GM19238 (cell line): ENCODE data around the gene PLAGL1.
A peak's percentile ranks its signal among the peaks of the same experiment; 100 is the strongest.
"Not testable (repeated sequence)": the region's sequence is repeated elsewhere in the genome, so short reads cannot be mapped to it uniquely, and the experiment has no call there.

Experiments used
- DNase-seq: peaks from one replicate; pipeline ENCODE4 v3.0.0; 2011; ENCODE audit warnings: low spot score; ENCODE audit not compliant: insufficient read length

The PLAGL1 gene

GRCh38 chr6:144008120-144008811 lies at the start of gene PLAGL1:
TSS of gene PLAGL1 (minus strand) at chr6:144008259. CDS start at chr6:143948136, 60,123 bp downstream.
- DNase-seq, result peak; percentile 23

DNA sequence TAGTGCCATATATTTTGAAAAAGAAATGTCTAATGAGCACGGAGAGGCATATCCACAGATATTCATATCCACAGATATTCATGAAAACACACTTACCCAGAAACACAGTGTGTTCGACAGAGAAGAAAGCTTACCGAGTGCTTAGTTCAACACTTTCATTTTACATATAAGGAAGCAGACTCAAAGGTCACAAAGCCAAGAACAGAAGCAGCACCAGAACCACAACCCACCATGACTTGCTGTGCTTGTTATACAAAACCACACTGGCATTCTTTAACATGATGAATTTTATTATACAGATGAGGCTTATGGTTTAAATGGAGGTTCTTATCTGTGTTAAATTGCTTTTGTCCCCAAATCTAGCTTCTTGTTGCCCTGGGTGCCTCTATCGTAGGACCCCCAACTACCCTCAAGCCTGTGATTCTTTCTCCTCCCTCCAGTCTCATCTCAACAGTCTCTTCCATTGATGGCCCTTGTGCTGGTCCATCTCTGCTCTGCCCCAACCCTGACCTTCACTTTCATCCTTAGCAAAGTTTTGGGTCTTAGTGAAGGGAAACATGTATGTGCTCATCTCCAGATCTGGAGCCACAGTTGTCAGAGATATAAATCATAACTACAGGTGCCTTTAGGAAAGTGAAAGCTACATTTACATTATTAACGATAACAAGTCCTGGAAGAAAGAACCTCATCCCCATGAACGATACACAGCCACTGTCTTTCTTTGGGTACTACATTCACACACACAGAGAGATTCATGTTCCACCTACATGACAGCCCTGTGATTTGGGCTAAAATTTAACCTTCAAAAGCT lies 47.3 kb upstream of the PLAGL1 start:
- DNase-seq, result no peak

- no peak for DNase-seq
Observed at GRCh38 chr6:144053601-144054000, 45.5 kb upstream of the PLAGL1 start.

DNA sequence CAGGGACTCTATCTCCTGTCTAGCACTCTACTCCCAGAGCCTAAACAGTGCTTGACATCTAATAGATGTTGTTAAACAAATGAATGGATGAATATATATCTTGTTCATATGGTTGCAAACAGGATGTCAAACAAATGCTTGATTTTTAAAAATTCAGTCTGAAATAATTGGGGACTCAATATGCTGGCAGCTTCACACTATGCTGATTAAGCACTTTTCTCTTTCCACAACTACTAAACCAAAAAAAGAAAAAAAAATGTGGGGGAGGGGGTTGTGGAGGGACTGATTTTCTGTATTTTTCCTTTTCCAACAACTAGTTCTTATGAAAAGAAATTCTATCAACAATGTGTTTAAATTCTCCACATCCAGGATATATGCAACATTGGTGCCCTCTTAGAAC lies 44.4 kb upstream of the PLAGL1 start:
- no peak for DNase-seq

DNA sequence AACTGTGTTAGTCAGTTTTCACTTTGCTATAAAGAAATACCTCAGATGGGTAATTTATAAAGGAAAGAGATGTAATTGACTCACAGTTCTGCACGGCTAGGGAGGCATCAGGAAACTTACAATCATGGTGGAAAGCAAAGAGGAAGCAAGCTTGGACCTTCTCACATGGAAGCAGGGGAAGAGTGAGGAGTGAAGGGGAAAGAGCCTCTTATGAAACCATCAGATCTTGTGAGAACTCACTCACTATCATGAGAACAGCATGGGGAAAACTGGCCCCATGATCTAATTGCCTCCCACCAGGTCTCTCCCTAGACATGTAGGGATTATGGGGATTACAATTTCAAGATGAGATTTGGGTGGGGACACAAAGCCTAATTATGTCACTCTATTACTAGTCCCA lies 41.3 kb upstream of the PLAGL1 start:
- no peak for DNase-seq

DNA sequence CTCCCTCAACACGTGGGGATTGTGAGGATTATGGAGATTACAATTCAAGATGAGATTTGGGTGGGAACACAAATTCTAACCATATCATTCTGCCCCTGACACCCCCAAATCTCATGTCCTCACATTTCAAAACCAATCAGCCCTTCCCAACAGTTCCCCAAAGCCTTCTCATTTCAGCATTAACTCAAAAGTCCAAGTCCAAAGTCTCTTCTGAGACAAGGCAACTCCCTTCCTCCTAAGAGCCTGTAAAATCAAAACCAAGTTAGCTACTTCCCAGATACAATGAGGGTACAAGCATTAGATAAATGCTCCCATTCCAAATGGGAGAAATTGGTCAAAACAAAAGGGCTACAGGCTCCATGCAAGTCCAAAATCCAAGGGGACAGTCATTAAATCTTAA lies 39.6 kb upstream of the PLAGL1 start:
- no peak for DNase-seq

- not testable (repeated sequence) for DNase-seq
Observed at GRCh38 chr6:144046672-144047071, 38.6 kb upstream of the PLAGL1 start.

DNA sequence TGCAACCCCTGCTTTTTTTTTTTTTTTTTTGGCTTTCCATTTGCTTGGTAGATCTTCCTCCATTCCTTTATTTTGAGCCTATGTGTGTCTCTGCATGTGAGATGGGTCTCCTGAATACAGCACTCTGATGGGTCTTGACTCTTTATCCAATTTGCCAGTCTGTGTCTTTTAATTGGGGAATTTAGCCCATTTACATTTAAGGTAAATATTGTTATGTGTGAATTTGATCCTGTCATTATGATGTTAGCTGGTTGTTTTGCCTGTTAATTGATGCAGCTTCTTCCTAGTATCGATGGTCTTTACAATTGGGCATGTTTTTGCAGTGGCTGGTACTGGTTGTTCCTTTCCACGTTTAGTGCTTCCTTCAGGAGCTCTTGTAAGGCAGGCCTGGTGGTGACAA lies 36.9 kb upstream of the PLAGL1 start:
- not testable (repeated sequence) for DNase-seq

- no peak for DNase-seq
Observed at GRCh38 chr6:144036835-144037195, 28.8 kb upstream of the PLAGL1 start.

DNA sequence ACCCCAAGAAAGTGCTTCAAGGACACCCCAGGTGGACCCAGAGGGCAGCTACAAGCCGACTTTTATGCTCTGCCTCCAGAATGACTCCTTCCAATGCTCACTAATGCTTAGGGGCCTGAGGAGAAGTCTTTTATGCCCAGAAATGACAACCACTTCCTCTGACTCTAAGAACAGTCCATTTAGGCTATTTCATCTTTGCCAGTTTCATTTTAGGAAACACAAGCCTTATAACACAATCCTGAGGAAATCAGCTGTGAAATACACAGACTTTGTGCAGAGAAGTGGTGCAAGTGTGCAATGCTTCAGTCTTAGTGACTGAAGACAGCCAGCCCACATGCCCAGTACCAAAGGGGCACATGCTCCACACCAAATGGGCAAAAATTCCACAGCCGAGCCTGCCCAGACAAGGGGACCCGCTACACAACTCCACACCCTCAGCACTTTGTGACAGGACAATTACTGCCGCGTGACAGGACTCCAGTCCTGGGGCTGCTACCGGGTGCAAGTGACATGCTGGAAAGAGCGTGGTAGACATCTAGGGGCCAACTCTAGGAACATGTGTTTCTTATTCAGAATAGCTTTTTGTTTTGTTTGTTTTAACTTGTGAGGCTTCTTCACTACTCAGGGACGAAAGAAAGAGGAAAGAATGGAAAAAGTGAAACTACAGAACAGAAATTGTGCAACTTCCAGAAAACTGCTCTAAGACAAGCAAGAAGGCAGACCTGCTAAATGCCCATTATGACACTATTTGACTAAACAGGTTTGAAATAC lies 28.2 kb upstream of the PLAGL1 start:
- peak; percentile 41 for DNase-seq

DNA sequence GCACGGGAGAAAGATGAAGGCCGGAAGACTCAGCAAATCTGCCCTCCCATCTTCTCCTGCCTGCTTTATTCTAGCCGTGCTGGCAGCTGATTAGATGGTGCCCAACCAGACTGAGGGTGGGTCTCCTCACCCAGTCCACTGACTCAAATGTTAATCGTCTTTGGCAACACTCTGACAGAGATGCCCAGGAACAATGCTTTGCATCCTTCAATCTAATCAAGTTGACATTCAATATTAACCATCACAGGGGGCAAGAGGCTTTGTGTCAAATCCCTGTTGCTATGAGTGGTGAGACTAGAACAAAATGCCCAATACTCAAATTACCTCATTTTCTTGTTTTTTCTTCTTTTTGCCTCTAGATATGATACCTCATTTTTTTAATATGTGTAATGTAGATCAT lies 27.4 kb upstream of the PLAGL1 start:
- no peak for DNase-seq

GRCh38 chr6:144033816-144034735 lies 26.0 kb upstream of the PLAGL1 start:
- no peak for DNase-seq

DNA sequence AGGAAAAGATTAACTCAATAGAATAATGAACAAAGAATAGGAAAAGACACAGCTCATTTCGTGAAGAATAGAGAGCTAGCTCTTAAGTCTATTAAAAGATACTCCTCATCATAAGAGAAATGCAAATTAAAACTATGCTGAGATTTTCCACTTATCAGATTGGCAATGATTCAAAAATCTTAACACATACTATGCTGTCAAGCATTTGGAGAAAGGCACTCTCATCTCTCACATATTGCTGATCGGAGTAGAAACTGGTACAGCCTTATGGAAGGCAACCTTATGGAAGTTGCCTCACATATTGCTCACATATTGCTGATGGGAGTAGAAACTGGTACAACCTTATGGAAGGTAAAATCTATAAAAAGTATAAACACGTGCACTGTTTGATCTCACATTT lies 21.4 kb upstream of the PLAGL1 start:
- DNase-seq, result no peak

DNA sequence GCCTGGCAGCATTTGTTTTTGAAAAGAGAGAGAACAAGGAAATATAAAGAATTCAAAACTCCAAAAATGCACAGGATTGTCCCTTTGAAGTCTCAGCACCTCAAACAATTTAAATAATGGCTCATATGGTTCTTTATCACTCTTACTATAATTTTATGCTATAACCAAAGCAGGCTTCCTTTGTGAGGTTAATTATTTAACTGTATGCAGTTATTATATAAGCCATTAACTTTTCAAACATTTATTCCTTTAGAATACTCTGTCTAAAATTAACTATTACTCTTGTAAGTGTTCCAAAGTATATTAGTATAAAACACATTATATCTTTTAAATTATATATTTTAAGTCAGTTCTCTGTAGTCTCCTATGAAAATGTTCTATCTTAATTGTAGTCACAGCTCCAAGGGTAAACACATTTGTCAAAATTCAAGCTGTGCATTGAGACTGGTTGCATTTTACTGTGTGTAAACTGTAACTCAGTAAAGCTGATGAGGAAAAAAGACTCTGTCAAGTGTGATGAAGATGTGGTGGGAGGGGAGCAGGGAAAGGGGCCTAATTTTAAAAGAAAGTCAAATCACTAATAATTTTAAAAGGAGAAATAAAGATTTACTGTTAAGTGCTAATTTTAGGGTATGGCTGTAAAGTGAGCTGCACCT lies 20.0 kb upstream of the PLAGL1 start:
- DNase-seq, result no peak

DNA sequence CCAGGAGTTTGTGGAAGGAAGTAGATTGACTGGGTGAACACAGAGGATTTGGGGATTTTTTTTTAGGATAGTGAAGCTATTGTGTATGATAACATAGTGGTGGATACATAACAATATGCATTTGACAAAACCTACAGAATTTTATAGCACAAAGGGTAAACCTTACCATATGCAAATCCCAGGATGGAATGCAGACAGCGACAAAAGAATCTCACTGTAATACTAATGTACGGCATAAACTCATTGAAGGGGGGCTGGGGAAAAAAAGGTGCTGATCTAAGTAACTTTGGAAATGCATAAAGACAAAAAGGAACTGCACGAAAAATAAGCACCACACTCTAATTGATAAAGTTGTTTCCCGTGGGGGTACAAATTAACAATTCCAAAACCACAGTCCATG lies 15.2 kb upstream of the PLAGL1 start:
- DNase-seq, result no peak

DNA sequence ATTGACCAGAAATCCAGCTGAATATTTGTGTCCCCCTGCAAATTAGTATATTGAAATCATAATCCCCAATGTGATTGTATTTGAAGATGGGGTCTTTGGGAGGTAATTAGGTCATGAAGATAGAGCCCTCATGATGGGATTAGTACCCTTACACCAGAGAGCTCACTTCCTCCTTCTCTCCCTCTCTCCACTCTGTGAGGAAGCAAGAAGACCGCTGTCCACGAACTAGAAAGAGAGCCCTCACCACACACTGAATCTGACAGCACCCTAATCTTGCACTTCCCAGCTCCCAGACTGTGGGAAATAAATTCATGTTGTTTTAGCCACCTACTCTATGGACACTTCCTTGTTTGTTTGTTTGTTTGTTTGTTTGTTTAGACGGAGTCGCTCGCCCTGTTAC lies 11.9 kb upstream of the PLAGL1 start:
- no peak for DNase-seq

- DNase-seq, result no peak
Observed at GRCh38 chr6:144017166-144018094, 9.4 kb upstream of the PLAGL1 start.

DNA sequence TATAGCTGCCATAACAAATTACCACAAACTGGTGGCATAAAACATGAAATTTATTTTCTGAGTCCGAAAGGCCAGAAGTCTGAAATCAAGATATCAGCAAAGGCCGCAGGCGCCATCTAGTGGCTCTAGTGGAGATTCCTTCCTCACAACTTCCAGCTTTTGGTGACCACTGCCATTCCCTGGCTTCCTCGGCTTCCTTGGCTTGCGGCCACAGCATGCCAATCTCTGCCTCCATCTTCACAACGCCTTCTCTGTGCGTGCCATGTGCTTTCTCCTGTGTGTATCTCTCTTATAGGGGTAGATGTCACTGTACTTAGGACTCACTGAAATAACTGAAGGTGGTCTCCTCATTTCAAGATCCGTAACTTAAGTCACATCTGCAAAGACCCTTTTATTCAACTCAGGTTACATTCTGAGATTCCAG lies 5.4 kb upstream of the PLAGL1 start:
- DNase-seq, result peak; percentile 35

DNA sequence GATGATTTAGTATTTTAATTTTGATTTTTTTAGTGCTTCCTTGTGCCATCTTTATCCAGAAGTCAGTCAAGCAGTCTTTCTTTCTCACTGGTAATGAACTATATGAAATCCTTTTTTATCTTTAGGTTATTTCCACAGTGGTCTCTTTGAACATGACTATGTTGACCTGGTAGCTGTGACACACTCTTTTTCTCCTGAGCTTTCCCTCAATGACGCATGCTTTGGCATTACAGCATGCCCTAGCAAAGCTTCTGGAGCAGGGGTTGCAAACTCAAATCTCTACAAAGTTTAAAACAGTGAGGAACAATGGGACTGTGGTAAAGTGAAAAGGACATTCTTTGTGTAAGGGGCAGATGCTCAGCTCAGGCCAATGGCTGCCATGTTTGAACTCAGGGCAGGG lies 4.5 kb upstream of the PLAGL1 start:
- DNase-seq, result no peak
